ENCODE data around the gene MRGPRX3.

GRCh38 chr11:18145837-18146236 lies 13.5 kb downstream of the MRGPRX3 start:
- no peak for TF ChIP-seq CTCF (conservative IDR thresholded peaks at IDR 0.05 in 1 of 2, IDR thresholded peaks at IDR 0.05 in 1 of 2; ENCODE audit: low read depth in 1 of 2, low read length in 2 of 2)
- no peak for TF ChIP-seq EZH2 (IDR thresholded peaks at IDR 0.05; ENCODE audit: low read length, missing control alignments)

All from fibroblast of lung (primary cell).